Right lobe of liver (tissue), 6 donors: Measurements from ENCODE around the gene LEMD1. TPM values are rescaled to one million over a fixed set of nuclear protein-coding genes. Genes with fewer than 3 reads are reported as not detected.

Source experiments
- ATAC-seq, 4 donors: fragments of 200-7000 bp; cut with Tn5 transposase; one replicate each; pipeline ENCODE4 v1.9.1; 2020; ENCODE audit warnings: mild to moderate bottlenecking in 4 of 4, moderate library complexity in 4 of 4
- DNase-seq, 3 donors: peaks; one replicate each; pipeline ENCODE4 v3.0.0-alpha.2; 2020
- H3K27ac ChIP-seq, 3 donors: fragments of 200-600 bp; one replicate each; pipeline ENCODE4 v1.8.0; 2022
- H3K27me3 ChIP-seq, 2 donors: fragments of 200-600 bp; one replicate each; pipeline ENCODE4 v1.8.0; 2022
- H3K36me3 ChIP-seq, 4 donors: fragments of 200-600 bp; sonication (generic) in 1 of 4; one replicate each; pipeline versions ENCODE4 v1.5.1 to v1.8.0; 2017 to 2022; ENCODE audit warnings: control low read depth in 1 of 4
- H3K4me1 ChIP-seq, 4 donors: fragments of 200-600 bp; sonication (generic) in 1 of 4; one replicate each; pipeline versions ENCODE4 v1.5.1 to v1.8.0; 2017 to 2022; ENCODE audit warnings: control low read depth in 1 of 4
- H3K4me3 ChIP-seq, 3 donors: fragments of 200-600 bp; one replicate each; pipeline ENCODE4 v1.8.0; 2022
- H3K9me3 ChIP-seq, 4 donors: fragments of 200-600 bp; sonication (generic) in 1 of 4; one replicate each; pipeline versions ENCODE4 v1.5.1 to v1.8.0; 2017 to 2022; ENCODE audit warnings: control low read depth in 1 of 4
- POLR2A ChIP-seq: fragments of 450-650 bp; IDR thresholded peaks from one replicate; pipeline ENCODE4 v1.6.1; 2017; ENCODE audit warnings: antibody characterized with exemption, mild to moderate bottlenecking
- WGBS: methylation state at CpG from one replicate; pipeline ENCODE4 v1.1.6; 2018; ENCODE audit warnings: low coverage, low lambda C conversion rate; ENCODE audit not compliant: insufficient coverage; ENCODE audit errors: missing lambda C conversion rate; 5-methylcytosine and 5-hydroxymethylcytosine counted together
- intact Hi-C, 2 donors: fragments of 100-400 bp; cut with DNase I; formaldehyde crosslinking; loops; one replicate each; pipeline versions ENCODE4 v1.11.2 to v1.14.1; 2022
- total RNA-seq, 6 experiments: library from RNA; depleted of rRNA in 2 of 6; stranded (reverse); fragments of >200 nt in 2 of 6; fragmentation: NEBNext Ultra II Directional in 3 of 6; extraction: Animal tissue kit (Norgen Biotek cat#: 25700) in 3 of 6; gene quantifications; one replicate each; pipeline versions ENCODE4 v1.1.0 to v1.2.4, GENCODE V29; 2016 to 2023
- TF ChIP-seq, protein P1 (sequence below), 4 donors: fragments of 200-600 bp in 3 of 4; fragments of 450-650 bp in 1 of 4; IDR thresholded peaks; one replicate each; pipeline versions ENCODE4 v1.5.1 to v1.8.0; 2016 to 2022; ENCODE audit warnings: antibody characterized with exemption in 4 of 4, mild to moderate bottlenecking in 2 of 4
- donor health status: DM: no; HTN: yes; CAD: no.
- donor health status: DM: no; HTN: no; CAD: no.
- donor health status: DM: no; HTN: no; CAD: no.
- donor health status: DM: no; HTN: yes; CAD: no.
- donor health status: DM: no; HTN: yes; CAD: no.

Gene LEMD1
- total RNA-seq, 6 experiments from 2014 or later, result not detected

GRCh38 chr1:205441716-205442050 is 19.8 kb upstream of the LEMD1 start:
- ATAC-seq (no peak), DNase-seq (no peak)
- no CpG with 5 or more reads among the region's 3 CpGs for WGBS
- Histone ChIP-seq H3K9me3 (no peaks in the 10 kb centered on the region), H3K4me3 (no peak overlapping the region), H3K27ac (no peak overlapping the region), H3K4me1 (no peaks in the 10 kb centered on the region), H3K27me3 (no peaks in the 10 kb centered on the region), H3K36me3 (no peaks in the 10 kb centered on the region)
- TF ChIP-seq, protein P1, sequence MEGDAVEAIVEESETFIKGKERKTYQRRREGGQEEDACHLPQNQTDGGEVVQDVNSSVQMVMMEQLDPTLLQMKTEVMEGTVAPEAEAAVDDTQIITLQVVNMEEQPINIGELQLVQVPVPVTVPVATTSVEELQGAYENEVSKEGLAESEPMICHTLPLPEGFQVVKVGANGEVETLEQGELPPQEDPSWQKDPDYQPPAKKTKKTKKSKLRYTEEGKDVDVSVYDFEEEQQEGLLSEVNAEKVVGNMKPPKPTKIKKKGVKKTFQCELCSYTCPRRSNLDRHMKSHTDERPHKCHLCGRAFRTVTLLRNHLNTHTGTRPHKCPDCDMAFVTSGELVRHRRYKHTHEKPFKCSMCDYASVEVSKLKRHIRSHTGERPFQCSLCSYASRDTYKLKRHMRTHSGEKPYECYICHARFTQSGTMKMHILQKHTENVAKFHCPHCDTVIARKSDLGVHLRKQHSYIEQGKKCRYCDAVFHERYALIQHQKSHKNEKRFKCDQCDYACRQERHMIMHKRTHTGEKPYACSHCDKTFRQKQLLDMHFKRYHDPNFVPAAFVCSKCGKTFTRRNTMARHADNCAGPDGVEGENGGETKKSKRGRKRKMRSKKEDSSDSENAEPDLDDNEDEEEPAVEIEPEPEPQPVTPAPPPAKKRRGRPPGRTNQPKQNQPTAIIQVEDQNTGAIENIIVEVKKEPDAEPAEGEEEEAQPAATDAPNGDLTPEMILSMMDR (IDR thresholded peaks at IDR 0.05), result no peak
- no peak for TF ChIP-seq POLR2A
- intact Hi-C loops, result no loop called here

DNA sequence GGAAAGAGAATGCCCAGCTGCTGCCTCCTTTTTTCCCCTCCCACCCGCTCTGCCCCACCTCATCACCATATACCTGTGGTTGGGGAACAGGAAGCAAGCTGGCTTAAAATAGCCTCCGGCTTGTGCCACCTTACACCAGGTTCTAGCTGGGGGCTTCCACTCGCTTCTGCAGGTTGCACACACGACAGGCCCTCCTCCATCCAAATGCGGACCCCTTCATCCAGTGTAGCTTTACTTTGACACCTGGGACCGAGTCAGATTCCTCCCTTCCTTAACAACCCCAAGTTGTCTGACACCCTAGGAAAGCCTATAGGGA is 19.4 kb upstream of the LEMD1 start:
- intact Hi-C loops, result no loop called here
- H3K27me3 ChIP-seq, result no peaks in the 10 kb centered on the region
- H3K27ac ChIP-seq, result no peak overlapping the region
- DNase-seq (no peak), ATAC-seq (no peak)
- no peaks in the 10 kb centered on the region for H3K9me3 ChIP-seq
- no peaks in the 10 kb centered on the region for H3K4me1 ChIP-seq
- no peaks in the 10 kb centered on the region for H3K36me3 ChIP-seq
- WGBS, result 46% methylated on average over 4 of the region's 6 CpGs
- TF ChIP-seq, protein P1 (IDR thresholded peaks at IDR 0.05), result no peak
- TF ChIP-seq POLR2A, result no peak
- no peak overlapping the region for H3K4me3 ChIP-seq

GRCh38 chr1:205440476-205441317 is 18.8 kb upstream of the LEMD1 start:
- Histone ChIP-seq H3K27me3 (no peaks in the 10 kb centered on the region), H3K4me3 (no peak overlapping the region), H3K9me3 (no peaks in the 10 kb centered on the region), H3K36me3 (no peaks in the 10 kb centered on the region), H3K4me1 (no peaks in the 10 kb centered on the region), H3K27ac (no peak overlapping the region)
- ATAC-seq (peak; percentile 39 to 59 (median 50)), DNase-seq (no peak)
- intact Hi-C loops, result no loop called here
- 45% methylated on average over 6 of the region's 15 CpGs for WGBS
- TF ChIP-seq POLR2A, result no peak
- TF ChIP-seq, protein P1 (IDR thresholded peaks at IDR 0.05), result no peak

GRCh38 chr1:205440121-205440475 is 18.2 kb upstream of the LEMD1 start:
- no peak for ATAC-seq

More at GRCh38 chr1:205440121-205440475, 18.2 kb upstream of the LEMD1 start:
- TF ChIP-seq POLR2A, result no peak
- TF ChIP-seq, protein P1 (IDR thresholded peaks at IDR 0.05), result no peak
- H3K27ac ChIP-seq, result no peak overlapping the region
- no CpG with 5 or more reads among the region's 5 CpGs for WGBS
- no peaks in the 10 kb centered on the region for H3K4me1 ChIP-seq
- H3K27me3 ChIP-seq, result no peaks in the 10 kb centered on the region
- H3K9me3 ChIP-seq, result no peaks in the 10 kb centered on the region
- H3K36me3 ChIP-seq, result no peaks in the 10 kb centered on the region
- no peak overlapping the region for H3K4me3 ChIP-seq
- intact Hi-C loops, result no loop called here
- DNase-seq, result no peak
